ENCODE data around the gene RNF166.
A peak's percentile ranks its signal among the peaks of the same experiment; 100 is the strongest.

The RNF166 gene

DNA sequence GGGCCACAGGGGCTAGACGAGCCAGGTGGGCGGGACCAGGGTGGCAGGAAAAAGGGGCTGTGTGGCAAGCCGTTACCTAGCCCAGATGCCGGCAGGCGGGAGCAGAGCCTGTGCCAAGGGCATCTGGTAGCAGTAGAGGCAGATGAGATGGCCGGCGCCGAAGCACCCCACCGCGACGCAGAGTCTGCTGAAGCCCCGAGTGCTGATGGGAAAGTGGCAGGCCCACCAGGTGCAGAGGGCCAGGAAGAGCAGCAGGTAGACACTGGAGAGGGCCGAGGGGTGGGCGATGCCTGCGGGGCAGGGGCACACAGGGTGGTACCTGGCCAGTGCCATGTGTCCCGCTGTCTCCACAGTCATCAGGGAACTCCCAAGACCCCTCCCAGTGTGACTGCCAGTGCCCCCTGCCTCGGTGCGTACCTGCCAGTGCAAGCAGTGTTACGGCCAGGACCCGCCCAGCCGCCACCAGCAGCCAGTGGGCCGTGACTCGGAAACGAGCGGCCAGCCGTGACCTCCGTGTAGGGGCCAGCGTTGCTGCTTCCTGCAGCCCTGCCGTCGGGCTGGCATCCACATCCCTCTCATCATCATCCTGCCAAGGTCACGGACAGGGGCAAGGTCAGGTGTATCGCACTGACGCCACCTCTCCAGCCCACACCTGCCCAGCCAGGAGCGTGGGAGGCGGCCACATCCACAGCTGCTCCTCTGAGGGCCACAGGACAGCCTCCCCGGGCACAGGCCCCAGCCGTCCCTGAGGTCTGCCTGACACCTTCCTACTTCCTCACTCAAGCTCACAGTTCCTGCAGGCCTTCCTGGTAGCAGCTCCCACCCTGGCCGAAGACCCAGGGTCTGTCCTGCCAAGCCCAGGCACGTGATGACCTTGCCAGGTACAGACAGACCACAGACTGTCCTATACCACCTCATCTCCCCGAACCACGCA is 32.2 kb upstream of the RNF166 start:
- DNase-seq, result no peak

DNA sequence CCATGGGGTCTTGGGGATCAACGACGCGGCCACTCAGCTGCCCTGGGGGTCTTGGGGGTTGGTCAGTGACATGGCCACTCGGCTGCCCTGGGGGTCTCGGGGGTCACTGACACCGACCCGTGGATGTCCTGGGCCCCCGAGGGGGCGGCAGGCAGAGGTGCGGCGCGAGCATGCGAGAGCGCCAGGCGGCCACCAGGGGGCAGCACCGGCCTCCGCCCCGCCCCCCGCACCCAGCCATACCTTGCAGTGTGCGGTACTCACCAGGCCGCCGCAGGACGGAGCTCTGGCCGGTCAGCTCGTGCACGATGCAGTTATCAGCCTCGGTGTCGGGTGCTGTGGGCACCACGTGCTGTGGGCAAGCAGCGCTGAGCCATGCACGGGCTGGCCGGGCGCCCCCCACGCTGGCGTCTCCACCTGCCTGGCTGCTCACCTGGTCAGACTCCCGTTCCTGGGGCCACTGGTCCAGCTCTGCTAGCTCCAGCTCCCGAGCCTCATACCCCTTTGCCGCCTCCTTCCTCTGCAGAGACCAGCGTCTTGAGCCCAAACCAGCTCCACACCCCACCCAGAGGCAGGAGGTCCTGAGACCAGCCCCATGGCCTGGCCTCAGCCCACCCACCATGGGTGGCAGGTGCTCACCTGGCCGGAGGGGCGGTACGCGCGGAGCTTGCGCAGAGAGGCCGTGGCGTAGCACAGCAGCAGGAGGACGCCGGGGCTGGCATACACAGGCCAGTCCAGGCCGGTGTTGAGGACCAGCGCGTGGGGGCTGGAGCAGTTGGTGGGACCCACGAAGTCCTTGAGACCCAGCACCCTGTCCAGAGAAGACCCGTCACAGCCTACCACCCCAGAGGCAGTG is 31.3 kb upstream of the RNF166 start:
- peak; percentile 25 to 79 (median 52) for DNase-seq

DNA sequence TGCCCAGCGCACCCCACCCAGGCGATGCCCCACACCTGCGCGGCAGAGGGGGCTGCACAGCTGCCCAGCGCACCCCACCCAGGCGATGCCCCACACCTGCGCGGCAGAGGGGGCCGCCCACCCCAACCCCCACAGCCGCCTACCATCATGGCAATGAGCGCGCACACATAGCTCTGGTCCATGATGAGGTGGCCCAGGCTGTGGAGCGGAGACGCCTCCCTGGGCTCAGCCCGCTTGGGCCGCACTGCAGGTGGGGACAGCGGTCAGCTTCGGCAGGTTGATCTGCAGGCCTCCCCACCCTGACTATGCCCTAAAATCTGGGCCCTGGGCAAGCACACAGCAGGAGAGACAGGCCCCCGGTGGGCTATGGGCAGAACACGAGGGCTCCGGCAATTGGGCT is 30.3 kb upstream of the RNF166 start:
- no peak for DNase-seq

DNA sequence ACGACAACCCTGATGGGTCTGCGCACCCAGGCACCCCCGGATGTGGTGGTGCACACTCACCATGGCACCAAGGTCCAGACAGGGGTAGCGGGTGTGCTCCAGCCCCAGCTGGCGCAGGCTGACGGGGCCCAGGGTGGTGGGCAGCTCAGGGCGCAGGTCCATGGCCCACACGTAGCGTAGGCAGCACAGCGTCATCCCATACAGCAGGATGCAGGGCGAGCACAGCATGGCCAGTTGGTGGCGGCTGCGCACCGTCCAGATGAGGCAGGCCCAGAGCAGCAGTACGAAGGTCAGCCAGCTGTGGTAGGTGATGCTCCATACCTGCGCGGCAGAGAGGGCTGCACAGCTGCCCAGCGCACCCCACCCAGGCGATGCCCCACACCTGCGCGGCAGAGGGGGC is 29.9 kb upstream of the RNF166 start:
- no peak for DNase-seq

DNA sequence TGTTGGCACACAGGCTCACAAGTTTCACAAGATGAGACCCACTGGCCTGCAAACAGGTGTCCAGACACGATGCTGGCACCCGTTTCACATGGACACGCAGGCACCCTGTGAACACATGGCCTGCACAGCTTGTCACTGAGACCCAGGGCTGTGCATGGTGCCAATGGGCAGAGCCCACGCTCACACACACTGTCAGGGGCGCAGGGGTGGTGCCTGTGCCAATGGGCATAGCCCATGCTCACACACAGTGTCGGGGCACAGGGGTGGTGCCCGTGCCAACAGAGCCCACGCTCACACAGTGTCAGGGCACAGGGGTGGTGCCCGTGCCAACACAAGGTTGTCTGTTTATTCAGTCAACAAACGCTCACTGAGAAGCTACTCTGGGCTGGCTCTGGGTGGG is 29.4 kb upstream of the RNF166 start:
- DNase-seq, result no peak

DNA sequence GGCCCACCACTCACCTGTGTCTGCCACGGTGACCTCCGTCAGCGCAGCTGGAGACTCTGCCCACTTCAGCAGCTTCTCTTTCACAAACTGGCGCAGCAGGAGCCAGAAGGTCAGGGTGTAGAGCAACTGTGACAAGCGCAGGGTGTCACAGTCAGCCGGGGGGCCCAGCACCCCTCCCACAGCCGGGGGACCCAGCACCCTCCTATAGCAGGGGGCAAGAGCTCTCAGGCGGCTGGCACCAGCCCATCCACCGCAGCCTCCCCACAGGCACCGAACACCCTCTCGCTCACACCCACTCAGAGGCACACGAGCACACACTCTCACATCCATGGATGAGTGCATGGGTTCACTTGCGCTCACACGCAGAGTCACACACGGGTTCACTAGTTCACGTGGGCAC is 28.9 kb upstream of the RNF166 start:
- DNase-seq, result no peak

DNA sequence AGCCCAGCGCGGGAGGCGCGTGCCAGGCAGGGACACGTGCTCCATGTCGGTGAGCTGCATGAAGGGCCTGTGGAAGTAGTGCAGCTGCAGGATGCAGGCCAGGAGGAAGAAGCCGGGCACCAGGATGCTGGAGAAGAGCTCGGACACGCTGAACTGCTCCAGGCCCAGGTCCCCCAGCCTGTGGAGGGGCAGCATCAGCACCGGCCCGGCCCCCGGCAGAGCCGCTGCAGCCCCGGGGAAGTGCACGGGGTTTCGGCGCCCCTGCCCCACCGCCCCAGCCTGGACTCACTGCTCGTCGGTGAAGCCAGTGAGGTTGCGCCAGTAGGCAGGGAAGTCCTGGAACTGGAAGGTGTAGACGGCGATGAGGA is 28.1 kb upstream of the RNF166 start:
- no peak for DNase-seq

DNA sequence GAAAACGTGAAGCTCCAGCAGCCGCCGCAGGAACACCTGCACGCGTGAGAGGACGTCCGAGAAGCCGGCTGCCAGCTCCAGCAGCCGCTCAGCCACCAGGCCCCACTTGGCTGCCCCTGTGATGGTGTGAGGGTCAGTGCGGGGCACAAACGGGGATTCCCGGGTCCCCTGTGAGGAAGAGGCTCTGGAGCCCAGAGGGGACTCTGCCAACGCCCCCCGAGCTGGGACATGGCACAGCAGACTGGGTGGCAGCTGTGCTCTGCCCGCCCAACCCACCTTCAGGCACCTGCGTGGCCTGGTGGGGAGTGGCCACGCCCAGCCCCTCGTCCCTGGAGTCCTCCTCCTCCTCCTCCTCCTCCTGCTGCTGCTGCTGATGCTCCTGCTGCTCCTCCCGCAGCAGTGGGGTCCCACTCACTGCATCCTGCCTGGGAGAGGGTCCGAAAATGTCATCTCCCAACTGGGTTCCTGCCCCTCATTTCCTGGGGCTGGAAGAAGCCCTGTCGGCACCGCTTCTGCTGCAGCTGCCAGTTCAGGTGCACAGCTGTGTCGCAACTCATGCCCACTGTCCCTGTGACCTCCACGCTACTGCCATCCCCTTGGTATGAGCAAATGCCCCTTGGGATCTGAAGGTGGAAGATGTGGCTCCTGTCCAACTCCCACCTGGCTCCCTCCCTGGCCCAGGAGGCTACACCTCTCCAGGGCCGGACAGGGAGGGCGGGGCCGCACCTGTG is 27.6 kb upstream of the RNF166 start:
- no peak for DNase-seq

DNA sequence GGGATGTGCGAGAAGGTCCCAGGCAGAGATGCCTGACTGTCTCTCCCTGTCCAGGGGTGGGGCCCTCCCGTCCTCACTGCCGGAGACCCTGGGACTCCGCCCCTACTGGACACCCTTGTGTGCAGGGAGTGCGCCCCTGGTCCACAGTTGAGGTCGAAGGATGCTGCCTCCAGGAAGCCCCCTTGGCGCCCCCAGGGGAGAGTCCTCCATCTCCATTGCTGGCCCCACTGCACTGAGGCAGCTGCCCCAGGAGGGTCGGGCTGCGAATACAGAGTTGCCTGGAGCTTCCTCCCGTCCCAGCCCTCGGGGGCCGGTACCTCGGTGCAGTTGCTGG is 26.7 kb upstream of the RNF166 start:
- no peak for DNase-seq

DNA sequence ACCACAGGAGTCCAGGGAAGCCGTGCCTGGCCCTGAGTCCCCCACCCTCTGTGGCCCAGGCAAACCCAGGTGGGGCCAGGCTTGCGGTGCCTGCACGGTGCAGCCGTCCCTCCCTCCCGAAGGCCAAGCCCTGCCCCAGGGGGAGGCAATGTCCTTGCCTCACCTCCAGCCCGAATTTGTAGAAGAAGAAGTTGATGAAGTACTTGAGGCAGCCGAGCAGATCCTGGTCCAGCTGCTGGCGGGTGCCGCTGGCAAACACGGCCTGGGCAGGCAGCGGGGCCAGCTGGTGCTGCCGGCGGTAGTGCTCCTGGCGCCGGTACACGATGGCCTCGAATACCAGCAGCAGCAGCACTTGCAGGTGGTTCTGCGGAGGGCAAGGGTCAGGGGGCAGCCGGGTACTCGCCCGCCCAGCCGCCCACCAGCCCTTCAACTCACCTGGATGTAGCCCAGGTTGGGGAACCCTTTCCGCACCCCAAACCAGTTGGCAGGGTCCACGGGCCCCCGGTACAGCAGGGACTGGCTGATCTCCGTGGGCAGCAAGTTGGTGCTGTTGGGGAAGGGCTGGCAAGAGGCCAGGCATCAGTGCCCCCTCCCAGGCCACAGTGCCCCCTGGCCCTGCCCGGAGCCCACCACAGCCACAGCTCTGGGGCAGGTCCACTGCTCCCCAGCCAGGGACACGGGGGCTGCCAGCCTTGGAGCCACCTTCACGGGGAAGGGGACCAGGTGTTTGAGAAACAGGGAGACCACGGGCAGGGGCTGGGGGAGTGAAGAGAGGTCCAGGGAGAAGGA is 26.2 kb upstream of the RNF166 start:
- DNase-seq, result no peak

DNA sequence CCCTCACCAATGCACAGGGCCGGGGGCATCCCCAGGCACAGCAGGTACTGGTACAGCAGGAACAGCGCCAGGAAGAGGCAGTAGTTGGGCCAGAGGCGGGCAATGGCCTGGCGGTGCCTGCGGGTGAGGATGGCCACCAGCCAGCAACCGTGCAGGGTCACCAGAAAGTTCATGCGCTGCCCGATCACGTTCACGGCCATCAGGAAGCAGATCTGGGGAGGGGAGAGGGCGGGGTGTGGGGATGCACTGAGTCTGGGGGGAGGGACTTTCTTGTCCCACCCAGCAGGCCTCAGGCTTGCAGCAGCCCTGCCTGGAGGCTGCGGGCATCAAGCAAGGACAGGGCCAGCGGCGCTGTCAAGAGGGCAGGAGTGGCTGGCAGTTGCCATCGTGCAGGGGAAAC is 25.5 kb upstream of the RNF166 start:
- DNase-seq, result peak; percentile 24 to 65 (median 40)

DNA sequence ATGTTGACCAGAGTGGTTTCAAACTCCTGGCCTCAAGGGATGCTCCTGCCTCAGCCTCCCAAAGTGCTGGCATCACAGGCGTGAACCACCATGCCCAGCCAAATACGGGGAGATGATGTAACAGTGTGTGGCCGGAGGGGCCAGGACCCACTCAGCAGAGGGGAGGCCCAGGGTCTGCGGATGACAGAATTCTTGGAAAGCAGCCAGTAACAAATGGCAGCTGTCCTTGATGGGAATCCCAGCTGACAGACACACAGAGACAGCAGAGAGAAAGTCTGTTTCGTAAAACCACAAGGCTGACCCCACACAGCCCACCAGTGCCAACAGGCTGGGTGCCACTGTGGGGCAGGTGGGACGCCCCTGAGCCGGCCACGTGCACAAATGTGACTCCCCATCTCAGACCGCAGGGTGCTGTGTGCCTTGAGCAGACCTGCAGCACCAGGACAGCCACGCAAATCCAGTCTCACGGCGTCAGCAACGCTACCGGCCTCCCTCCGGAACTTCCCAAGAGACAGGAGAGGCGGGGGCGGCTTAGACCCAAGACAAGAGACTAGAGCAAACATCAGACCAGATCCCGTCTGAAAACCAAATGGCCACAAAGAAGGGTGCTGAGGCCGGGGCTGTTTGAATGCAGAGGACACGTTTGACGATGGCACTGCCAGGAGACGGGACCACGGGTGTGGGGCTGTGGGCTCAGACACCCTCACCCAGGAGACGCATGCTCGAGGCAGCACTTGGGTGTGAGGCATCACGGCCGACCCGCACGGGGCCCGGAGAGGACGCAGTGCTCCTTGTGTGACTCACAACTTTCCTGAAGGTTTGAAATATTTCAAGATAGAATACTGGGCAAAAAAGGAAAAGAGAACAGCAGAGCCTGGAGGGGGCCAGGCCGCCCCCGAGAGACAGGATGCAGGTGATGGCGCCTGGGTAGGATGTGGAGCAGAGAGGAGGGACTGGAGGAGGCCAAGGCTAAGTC is 24.7 kb upstream of the RNF166 start:
- DNase-seq, result no peak

DNA sequence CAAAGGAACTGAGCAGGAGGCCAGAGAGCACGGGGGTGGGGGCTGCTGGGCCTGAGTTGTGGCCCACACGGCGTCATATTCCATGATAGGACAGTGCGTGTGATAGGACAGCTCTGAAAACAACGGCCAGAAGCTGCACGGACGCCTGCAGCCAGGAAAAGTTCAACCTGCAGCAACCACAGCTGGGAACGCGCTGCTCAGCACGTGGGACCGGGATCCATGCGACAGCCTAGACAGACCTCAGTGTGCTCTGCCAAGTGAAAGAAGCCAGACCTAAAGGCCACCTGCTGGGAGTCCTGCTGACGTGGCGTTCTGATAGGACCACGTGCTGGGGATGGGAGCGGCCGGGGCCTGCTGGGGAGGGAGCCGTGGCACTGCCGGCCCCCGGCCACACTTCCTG is 21.7 kb upstream of the RNF166 start:
- DNase-seq, result no peak

DNA sequence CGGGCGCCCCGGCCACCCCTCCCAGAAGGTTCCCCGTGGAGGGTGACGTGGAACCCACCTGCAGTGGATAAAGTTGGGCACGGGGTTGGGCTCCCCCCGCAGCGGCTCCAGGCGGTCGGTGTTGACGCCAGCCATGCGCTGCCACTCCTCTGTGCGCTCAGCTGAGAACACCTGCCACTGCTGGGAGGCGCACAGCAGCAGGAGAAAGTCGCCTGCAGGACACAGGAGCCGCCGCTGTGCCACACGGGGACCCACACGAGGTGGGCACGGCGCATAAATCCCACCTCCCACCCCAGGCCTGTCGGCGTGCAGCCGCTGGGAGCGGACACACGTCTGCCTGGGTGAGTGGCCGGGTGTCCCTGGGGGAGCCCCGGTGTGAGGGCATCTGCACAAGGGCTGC is 20.8 kb upstream of the RNF166 start:
- no peak for DNase-seq

DNA sequence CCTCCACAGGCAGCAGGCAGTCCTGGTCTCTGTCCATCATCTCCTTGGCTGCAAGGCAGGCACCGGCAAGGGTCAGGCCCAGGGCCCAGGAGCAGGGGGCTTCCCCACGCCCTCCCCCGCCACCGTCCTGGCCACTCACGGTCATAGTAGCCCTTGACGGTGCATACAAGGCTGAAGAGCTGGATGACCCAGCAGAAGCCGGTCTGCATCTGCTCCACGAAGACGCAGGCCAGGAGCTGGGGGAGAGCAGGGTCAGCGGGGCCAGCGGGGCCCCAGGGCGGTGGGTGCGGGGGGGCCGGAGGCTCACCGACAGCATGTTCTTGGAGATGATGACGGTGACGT is 20.2 kb upstream of the RNF166 start:
- DNase-seq, result no peak

DNA sequence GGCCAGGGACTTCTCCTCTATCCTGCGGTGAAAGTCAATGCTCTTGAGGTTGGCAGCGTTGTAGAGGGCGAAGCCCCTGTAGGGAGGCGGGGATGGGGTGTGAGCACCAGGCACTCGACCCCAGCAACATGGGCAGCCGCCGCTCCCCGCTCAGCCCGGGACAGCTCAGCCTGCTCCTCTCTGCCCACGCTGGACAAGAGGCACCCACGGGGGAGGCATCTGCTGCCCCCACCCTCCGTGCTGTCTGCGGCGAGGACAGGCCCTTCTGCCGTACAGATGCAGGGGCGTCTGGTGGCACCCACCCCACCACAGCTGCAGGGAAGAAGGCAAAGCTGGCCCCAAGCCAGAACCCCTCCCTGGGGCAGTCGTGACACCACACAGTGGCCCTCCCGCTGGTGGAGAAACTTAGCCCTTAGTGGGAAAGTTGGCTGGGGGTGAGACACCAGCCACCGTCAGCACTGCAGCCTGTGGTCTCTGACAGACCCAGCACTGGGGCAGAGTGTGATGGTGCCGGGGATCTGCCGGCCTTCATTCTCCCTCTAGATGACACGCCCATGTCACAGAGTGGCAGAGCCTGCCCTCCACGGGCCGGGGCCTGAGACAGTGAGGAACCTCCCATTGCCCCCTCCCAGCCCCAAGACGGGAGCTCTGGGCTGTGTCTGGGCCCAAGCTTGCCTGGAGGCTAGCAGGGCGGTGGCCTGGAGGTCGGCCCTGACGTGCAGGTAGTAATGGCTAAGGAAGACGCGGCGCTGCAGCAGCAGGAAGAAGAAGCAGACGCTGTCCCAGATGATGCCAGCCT is 19.6 kb upstream of the RNF166 start:
- DNase-seq, result no peak

DNA sequence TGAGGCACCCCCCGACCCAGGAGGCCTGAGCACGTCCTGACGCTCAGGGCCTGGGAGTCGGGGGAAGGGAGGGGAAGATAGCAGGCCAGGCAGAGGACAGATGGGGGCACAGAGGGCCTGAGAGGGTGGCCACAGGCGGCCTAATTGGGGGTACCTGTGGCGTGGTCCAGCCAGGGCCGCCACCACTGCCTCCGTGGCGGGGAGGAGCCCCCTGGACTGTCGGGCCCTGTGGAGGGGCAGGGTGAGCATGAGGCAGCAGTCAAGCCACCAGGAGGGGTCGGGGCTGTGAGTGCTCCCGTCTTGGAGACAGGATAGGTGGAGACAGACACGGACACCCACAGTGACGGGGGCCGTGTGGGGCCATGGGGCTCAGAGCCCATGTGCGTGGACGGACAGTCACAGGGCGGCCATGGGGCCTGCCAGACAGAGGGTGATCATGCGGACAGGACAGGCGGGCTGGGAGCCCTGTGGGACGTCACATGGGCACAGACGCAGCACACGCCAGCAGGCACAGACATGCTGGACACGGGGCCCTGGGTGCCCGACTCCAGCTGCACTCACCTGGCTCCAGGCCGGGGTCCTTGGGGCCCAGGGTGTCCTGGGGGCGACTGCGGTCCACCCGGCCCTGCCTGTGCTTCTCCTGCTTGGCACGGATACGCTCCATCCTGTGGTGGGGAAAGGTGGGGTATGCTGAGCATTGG is 18.8 kb upstream of the RNF166 start:
- DNase-seq, result no peak

DNA sequence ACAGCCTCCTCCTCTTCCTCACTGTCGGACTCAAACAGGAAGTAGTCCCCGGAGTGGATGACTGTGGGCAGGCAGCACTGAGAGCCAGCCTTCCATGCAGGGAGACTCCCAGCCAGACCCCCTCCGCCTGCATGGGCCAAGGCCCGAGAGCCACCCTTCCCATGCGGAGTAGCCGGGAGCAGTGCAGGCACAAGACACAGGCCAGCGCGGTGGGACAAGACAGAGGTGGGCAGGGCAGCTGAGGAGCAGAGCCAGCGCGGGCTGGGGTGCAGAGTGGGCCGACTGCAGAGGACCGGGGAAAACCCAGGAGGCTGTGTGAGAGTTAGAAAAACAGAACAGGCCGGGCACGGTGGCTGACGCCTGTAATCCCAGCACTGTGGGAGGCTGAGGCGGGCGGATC is 17.7 kb upstream of the RNF166 start:
- DNase-seq, result no peak

DNA sequence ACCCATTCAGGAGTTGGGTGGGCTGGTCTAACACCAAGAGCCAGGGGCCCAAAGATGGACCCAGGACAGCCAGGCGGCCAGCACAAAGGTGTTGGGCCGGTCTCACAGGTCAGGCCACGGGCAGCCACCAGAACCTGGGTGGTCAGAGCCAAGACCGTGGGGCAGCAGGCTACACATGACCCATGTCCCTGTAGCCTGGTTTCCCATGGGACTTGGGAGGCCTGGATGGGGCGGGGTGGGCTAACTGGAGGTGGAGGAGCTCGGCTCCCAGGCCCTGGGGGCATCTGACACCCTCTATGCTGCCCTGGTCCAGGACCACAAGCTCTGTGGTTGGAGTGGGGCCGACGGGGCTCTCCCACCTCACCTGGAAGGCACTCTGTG is 17.3 kb upstream of the RNF166 start:
- DNase-seq, result no peak

Measured in activated naive CD4-positive, alpha-beta T cell (primary cell).